Thymus (tissue), 14 donors: ENCODE data around the gene ANXA5. TPM values are rescaled to one million over a fixed set of nuclear protein-coding genes. Genes with fewer than 3 reads are reported as not detected.

ENCODE experiments used
- DNase-seq, 9 donors: peaks; one replicate each; pipeline ENCODE4 v3.0.0-alpha.2; 2013; ENCODE audit warnings: low spot score in 9 of 9, low read depth in 6 of 9, missing footprints in 1 of 9
- H3K27ac ChIP-seq, 2 donors: one replicate each; pipeline ENCODE4 v1.5.1; 2013; ENCODE audit warnings: control low read depth in 1 of 2, low read depth in 1 of 2, low read length in 1 of 2, mild to moderate bottlenecking in 1 of 2, moderate library complexity in 1 of 2
- H3K27me3 ChIP-seq, 2 donors: one replicate each; pipeline ENCODE4 v1.5.1; 2013; ENCODE audit warnings: low read length in 1 of 2; ENCODE audit not compliant: control insufficient read depth in 2 of 2, insufficient read depth in 1 of 2
- H3K36me3 ChIP-seq, 2 donors: one replicate each; pipeline ENCODE4 v1.5.1; 2013; ENCODE audit warnings: low read length in 1 of 2, mild to moderate bottlenecking in 1 of 2, moderate library complexity in 1 of 2; ENCODE audit not compliant: control insufficient read depth in 2 of 2, insufficient read depth in 2 of 2
- H3K4me1 ChIP-seq, 2 donors: one replicate each; pipeline ENCODE4 v1.5.1; 2013; ENCODE audit warnings: low read length in 2 of 2; ENCODE audit not compliant: control insufficient read depth in 2 of 2, insufficient read depth in 2 of 2
- H3K4me3 ChIP-seq, 2 donors: one replicate each; pipeline ENCODE4 v1.5.1; 2013; ENCODE audit warnings: low read length in 2 of 2, control low read depth in 1 of 2, mild to moderate bottlenecking in 1 of 2
- H3K9me3 ChIP-seq, 2 donors: one replicate each; pipeline ENCODE4 v1.5.1; 2013; ENCODE audit warnings: low read length in 1 of 2, mild to moderate bottlenecking in 1 of 2; ENCODE audit not compliant: control insufficient read depth in 2 of 2, insufficient read depth in 1 of 2
- WGBS: extraction: QIAGEN DNeasy Blood & Tissue Kit; methylation state at CpG from one replicate; pipeline ENCODE4 v1.1.7; 2013; 5-methylcytosine and 5-hydroxymethylcytosine counted together
- long read RNA-seq, 10 donors: transcript quantifications; one replicate each; lab custom pipeline, GENCODE V29; 2026
- polyA plus RNA-seq: library from polyadenylated mRNA; stranded (reverse); fragments of 200-250 nt; gene quantifications from one replicate; pipeline ENCODE4 v1.2.3, GENCODE V29; 2013
- total RNA-seq: library from RNA; stranded (reverse); fragments of 120-200 nt; gene quantifications from one replicate; pipeline ENCODE4 v1.2.4, GENCODE V29; 2013
- donor health status: healthy.

Gene ANXA5
- total RNA-seq: 88.2 TPM
- polyA plus RNA-seq: 193 TPM
- long read RNA-seq, donor 1, partial matches to known transcripts: 0 of 5 reads
- long read RNA-seq, donor 1, other reads (novel, unspliced or antisense): 0 of 5 reads
- long read RNA-seq, donor 2: 0 reads
- long read RNA-seq, donor 3, transcript ANXA5-201 (13 exons, 1,762 nt): major isoform, 59 of 103 reads
- long read RNA-seq, donor 3, partial matches to known transcripts: 39 of 103 reads
- long read RNA-seq, donor 3, other reads (novel, unspliced or antisense): 0 of 103 reads
- long read RNA-seq, donor 4, transcript ANXA5-201 (13 exons, 1,762 nt): major isoform, 27 of 45 reads
- long read RNA-seq, donor 4, partial matches to known transcripts: 18 of 45 reads
- long read RNA-seq, donor 4, other reads (novel, unspliced or antisense): 0 of 45 reads
- long read RNA-seq, donor 5, transcript ANXA5-201 (13 exons, 1,762 nt): major isoform, 81 of 158 reads
- long read RNA-seq, donor 5, partial matches to known transcripts: 73 of 158 reads
- long read RNA-seq, donor 5, other reads (novel, unspliced or antisense): 0 of 158 reads
- long read RNA-seq, donor 6, transcript ANXA5-201 (13 exons, 1,762 nt): major isoform, 39 of 60 reads
- long read RNA-seq, donor 6, partial matches to known transcripts: 19 of 60 reads
- long read RNA-seq, donor 6, other reads (novel, unspliced or antisense): 0 of 60 reads
- long read RNA-seq, donor 7, transcript ANXA5-201 (13 exons, 1,762 nt): major isoform, 34 of 52 reads
- long read RNA-seq, donor 7, partial matches to known transcripts: 18 of 52 reads
- long read RNA-seq, donor 7, other reads (novel, unspliced or antisense): 0 of 52 reads
- long read RNA-seq, donor 8, transcript ANXA5-201 (13 exons, 1,762 nt): major isoform, 13 of 26 reads
- long read RNA-seq, donor 8, partial matches to known transcripts: 12 of 26 reads
- long read RNA-seq, donor 8, other reads (novel, unspliced or antisense): 0 of 26 reads
- long read RNA-seq, donor 9, transcript ANXA5-201 (13 exons, 1,762 nt): major isoform, 21 of 34 reads
- long read RNA-seq, donor 9, partial matches to known transcripts: 9 of 34 reads
- long read RNA-seq, donor 9, other reads (novel, unspliced or antisense): 0 of 34 reads
- long read RNA-seq, donor 10, transcript ANXA5-201 (13 exons, 1,762 nt): major isoform, 26 of 35 reads
- long read RNA-seq, donor 10, partial matches to known transcripts: 8 of 35 reads
- long read RNA-seq, donor 10, other reads (novel, unspliced or antisense): 0 of 35 reads

GRCh38 chr4:121696581-121697461 lies at the start of gene ANXA5:
Gene ANXA5, minus strand, starts transcription at chr4:121696980. Its CDS starts 391 bp downstream, at chr4:121696589.
- Histone ChIP-seq H3K27ac (peak within 1 kb of the TSS; percentile 74 to 79), H3K4me1 (peaks cover 0 to 2% of the 10 kb centered on the region in 2 donors), H3K4me3 (peak within 1 kb of the TSS; percentile 63 to 73), H3K36me3 (no peaks in the 10 kb centered on the region), H3K9me3 (no peaks in the 10 kb centered on the region), H3K27me3 (peaks cover 2 to 46% of the 10 kb centered on the region in 2 donors)
- under 1% methylated on average over 91 of the region's 91 CpGs for whole genome bisulfite sequencing
- DNase-seq: peak in 7 of 9 donors; percentile 12 to 62 (median 27)

GRCh38 chr4:121742794-121743193 lies 46.0 kb upstream of the ANXA5 start:
- Histone ChIP-seq H3K27me3 (peaks cover 0 to 8% of the 10 kb centered on the region in 2 donors), H3K36me3 (no peaks in the 10 kb centered on the region), H3K27ac (no peak overlapping the region), H3K4me3 (no peak overlapping the region), H3K9me3 (no peaks in the 10 kb centered on the region), H3K4me1 (no peaks in the 10 kb centered on the region)
- DNase-seq: no peak
- 55% methylated on average over 3 of the region's 3 CpGs for WGBS

- H3K27me3 ChIP-seq: peaks cover 0 to 5% of the 10 kb centered on the region in 2 donors
- H3K27ac ChIP-seq: no peak overlapping the region
- H3K4me3 ChIP-seq: no peak overlapping the region
- no peaks in the 10 kb centered on the region for H3K36me3 ChIP-seq
- H3K9me3 ChIP-seq: no peaks in the 10 kb centered on the region
- 75% methylated on average over 7 of the region's 7 CpGs for WGBS
- DNase-seq: no peak
- H3K4me1 ChIP-seq: no peaks in the 10 kb centered on the region
Observed at GRCh38 chr4:121741751-121742150, 45.0 kb upstream of the ANXA5 start.

GRCh38 chr4:121740796-121741409 lies 44.1 kb upstream of the ANXA5 start:
- Histone ChIP-seq H3K27ac (no peak overlapping the region), H3K4me1 (no peaks in the 10 kb centered on the region), H3K4me3 (no peak overlapping the region), H3K9me3 (no peaks in the 10 kb centered on the region), H3K36me3 (no peaks in the 10 kb centered on the region), H3K27me3 (peaks cover 0 to 5% of the 10 kb centered on the region in 2 donors)
- WGBS: 86% methylated on average over 12 of the region's 12 CpGs
- DNase-seq: no peak

- Histone ChIP-seq H3K36me3 (no peaks in the 10 kb centered on the region), H3K9me3 (no peaks in the 10 kb centered on the region), H3K4me3 (no peak overlapping the region), H3K4me1 (no peaks in the 10 kb centered on the region), H3K27me3 (peaks cover 0 to 8% of the 10 kb centered on the region in 2 donors), H3K27ac (no peak overlapping the region)
- WGBS: 91% methylated on average over 2 of the region's 2 CpGs
- no peak for DNase-seq
Observed at GRCh38 chr4:121739575-121739974, 42.8 kb upstream of the ANXA5 start.

- DNase-seq: no peak
- WGBS: 95% methylated on average over 2 of the region's 2 CpGs
- H3K27ac ChIP-seq: no peak overlapping the region
Observed at GRCh38 chr4:121738780-121739535, 42.2 kb upstream of the ANXA5 start.

GRCh38 chr4:121737846-121738554 lies 41.2 kb upstream of the ANXA5 start:
- WGBS: 94% methylated on average over 10 of the region's 10 CpGs

More at GRCh38 chr4:121738780-121739535, 42.2 kb upstream of the ANXA5 start:
- no peaks in the 10 kb centered on the region for H3K36me3 ChIP-seq
- H3K9me3 ChIP-seq: no peaks in the 10 kb centered on the region
- H3K27me3 ChIP-seq: peaks cover 0 to 8% of the 10 kb centered on the region in 2 donors
- H3K4me1 ChIP-seq: no peaks in the 10 kb centered on the region
- H3K4me3 ChIP-seq: no peak overlapping the region

More at GRCh38 chr4:121737846-121738554, 41.2 kb upstream of the ANXA5 start:
- H3K4me1 ChIP-seq: no peaks in the 10 kb centered on the region
- no peaks in the 10 kb centered on the region for H3K9me3 ChIP-seq
- H3K27ac ChIP-seq: no peak overlapping the region
- H3K36me3 ChIP-seq: no peaks in the 10 kb centered on the region
- no peak overlapping the region for H3K4me3 ChIP-seq
- DNase-seq: no peak
- H3K27me3 ChIP-seq: peaks cover 0 to 8% of the 10 kb centered on the region in 2 donors
